GM19023 (cell line): ENCODE data around the gene POU5F1.

Experiments
- ATAC-seq: cut with Tn5 transposase; IDR thresholded peaks from one replicate; pipeline ENCODE4 v1.9.1; 2021; ENCODE audit warnings: mild to moderate bottlenecking, moderate library complexity; ENCODE audit not compliant: unreplicated experiment

Gene POU5F1

DNA sequence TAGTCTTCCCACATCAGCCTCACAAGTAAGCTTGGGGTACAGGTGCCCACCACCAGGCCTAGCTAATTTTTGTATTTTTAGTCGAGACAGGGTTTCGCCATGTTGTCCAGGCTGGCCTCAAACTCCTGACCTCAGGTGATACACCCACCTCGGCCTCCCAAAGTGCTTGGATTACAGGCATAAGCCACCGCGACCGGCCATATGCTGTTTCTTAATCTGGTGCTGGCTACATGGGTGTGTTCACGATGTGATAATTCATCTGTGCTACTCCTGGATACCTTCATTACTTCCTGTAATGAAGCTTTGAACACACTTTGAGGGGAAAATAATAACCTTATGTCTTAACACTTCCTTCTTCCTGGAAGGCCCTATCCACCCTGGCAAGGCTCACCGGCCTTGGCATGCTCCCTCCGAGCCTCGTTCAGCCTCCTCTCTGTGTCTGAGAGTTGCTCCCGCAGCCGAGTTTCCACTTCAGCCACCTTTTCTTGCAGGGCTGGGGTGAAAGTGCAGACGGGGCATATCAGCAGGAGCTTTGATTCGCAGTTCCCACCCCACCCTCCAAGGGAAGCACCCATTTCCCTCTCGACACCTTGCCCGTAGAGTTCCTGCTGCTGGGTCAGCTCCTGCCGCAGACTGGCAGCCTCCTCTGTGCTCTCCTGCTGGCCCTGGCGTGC lies 26.0 kb downstream of the POU5F1 start:
- ATAC-seq = no peak

DNA sequence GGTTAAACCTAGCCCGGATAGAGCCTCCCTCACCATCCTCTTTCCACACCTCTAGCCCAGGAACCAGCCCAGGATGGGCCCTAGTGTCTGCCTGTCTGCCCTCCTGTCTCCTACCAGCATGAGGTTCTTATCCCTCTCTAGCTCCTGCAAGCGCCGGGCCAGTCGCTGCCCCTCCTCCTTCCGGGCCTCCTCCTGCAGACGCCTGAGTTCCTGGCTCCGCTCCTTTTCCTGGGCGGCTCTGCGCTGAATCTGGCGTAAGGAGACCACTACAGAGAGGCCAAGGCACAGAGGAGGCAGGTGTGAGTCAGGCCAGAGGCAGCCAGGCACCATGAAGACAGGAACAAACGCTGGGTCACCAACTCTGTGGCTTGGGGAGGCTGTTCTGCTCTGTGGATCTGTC lies 27.3 kb downstream of the POU5F1 start:
- no peak for ATAC-seq

DNA sequence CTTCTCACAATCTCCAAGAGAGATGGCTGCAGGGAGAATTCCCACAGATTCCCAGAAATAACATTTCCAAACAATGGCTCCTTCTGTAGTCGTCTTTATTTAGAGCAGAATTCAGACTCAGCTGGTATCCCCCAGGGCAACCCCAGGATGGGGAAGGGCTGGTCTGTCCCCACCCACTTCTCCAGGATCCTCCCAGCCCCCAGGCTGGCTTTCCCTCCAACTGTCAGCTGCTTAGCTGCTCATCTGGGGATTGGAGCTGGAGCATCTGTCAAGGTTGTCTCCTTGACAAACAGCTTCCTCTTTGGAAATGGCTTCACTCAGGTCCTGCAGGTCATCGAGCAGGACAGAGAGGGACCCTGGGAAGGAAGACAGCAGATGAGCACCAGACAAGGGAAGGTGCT lies 28.1 kb downstream of the POU5F1 start:
- no peak for ATAC-seq

DNA sequence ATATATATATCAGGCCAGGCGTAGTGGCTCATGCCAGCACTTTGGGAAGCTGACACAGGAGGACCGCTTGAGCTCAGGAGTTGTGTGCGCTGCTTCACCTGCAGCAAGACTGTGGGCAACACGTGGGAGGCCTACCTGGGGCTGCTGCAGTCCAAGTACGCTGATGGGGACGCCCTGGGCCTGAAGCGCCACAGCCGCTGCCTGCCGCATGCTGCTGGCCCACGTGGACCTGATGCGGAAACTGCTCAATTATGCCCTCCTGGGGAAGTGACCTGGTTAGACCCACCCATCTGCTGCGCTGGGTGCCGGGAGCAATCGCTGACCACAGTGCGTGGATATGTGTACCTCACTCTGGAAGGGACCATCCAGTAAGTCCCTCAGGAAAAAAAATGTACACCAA lies 29.8 kb downstream of the POU5F1 start:
- no peak for ATAC-seq

DNA sequence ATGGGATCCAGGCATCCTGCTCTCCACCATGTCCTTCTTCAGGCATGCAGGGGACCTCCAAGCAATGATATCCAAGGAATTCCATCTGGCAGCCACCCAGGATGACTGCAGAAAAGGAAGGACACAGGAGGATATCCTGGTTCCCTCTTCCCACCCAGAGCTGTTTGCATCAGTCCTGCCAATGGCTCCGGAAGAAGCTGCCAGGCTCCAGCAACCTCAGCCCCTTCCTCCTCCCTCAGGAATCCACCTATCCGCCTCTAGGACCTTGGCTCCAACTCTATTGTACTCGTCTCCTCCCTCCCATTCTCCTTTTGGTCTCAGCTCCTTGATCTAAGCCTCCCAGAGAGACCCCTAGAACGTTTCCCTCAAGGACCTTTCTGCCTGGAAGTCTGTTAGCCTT lies 30.9 kb downstream of the POU5F1 start:
- ATAC-seq = no peak

DNA sequence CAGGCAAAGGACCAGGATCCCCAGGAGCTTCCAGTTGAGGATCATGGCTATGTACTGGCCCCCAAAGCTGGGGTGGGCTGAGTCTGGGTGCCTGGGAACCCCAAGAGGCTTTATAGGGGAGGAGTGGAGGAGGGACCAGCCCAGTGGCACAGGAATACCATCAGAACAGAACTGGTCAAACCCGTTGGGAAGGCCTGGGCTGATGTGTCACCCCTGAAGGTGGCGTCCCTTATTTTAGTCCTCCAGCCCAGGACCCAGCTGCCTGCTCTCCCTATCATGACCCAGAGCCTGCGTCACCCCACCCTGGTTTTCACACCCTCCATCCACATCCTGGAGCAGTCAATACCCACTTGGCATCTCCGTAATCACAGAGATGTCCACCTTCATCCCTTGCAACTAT lies 31.5 kb downstream of the POU5F1 start, which contains the start of gene PSORS1C2:
Gene PSORS1C2, minus strand, starts transcription at position 85 of the 400 bp plus-strand sequence. Its CDS starts 40 bp downstream, at position 45.
- no peak for ATAC-seq

DNA sequence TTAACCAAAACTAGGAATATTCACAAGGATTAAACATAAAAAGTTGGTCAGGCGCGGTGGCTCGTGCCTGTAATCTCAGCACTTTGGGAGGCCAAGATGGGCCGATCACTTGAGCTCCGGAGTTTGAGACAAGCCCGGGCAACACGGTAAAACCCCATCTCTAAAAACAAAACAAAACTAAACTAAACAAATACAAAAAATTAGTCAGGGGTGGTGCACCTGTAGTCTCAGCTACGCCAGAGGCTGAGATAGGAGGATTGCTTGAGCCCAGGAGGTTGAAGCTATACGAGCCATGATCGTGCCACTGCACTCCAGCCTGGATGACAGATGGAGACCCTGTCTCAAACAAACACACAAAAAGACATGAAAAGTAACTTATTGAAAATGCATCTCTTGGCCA lies 34.8 kb downstream of the POU5F1 start:
- ATAC-seq = no peak

DNA sequence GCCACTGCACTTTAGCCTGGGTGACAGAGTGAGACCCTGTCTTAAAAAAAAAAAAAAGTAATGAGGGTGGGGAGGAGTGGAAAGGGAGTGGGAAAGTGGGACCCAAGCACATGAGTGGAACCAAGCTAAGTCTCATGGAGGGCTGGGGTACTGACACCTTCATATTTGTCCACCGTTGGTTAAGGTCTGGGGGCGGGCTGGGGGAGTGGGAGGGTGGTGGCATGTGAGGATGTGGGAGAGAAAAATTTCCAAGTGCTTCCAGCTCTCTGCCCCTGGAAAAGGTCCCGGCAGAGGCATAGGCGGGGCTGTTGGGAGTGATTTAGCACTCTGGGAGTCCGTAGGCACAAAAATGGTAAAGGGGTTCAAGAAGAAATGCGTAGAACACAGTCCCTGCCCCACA lies 37.7 kb downstream of the POU5F1 start:
- ATAC-seq = no peak

DNA sequence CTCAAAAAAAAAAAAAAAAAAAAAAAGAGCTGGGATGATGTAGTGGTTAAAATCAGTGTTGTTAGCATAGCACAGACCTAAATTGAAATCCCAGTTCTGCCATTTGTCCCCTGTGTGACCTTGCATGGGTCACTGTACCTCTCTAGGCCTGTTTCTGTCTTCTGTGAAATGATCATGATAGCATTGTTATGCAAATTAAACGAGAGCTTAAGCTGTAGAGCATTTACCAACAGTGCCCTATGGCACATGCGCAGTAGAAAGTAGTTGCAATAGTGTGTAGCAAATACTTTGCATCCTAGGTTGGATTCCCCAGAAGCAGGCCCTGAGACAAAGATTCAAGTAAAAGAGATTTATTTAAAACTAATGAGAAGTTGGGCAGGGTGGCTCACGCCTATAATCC lies 38.9 kb downstream of the POU5F1 start:
- ATAC-seq = no peak

DNA sequence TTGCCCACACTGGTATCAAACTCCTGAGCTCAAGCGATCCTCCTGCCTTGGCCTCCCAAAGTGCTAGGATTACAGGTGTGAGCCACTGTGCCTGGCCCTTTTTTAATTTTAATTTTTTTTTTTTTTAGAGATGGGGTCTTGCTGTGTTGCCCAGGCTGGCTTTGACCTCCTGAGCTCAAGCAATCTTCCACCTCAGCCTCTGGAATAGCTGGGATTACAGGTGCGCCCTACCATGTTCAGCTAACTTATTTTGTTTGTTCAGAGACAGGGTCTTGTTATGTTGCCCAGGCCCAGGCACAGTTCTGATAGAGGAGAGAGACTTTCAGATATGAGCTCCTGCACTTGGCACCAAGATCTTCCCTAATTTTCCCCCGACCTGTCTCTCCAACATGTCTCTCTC lies 39.7 kb downstream of the POU5F1 start:
- ATAC-seq = no peak

DNA sequence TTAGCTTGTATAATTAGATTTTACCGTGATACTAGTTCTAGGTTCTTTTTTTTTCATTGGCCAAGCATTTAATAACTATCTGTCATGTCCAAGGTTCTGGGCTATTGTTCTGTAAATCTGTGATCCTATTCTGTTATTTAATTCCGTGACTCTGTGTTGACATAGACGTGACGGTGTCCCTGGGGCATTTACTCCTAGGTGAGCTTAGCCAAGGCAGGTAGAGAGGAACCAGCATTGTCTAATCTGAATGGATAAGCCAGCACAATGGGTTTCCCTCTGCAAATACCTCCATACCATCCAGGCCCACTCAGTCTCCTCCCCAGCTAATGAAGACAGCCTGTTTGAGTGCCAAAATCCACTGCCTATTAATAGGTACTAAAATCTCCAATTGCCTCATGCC lies 41.4 kb downstream of the POU5F1 start:
- no peak for ATAC-seq

DNA sequence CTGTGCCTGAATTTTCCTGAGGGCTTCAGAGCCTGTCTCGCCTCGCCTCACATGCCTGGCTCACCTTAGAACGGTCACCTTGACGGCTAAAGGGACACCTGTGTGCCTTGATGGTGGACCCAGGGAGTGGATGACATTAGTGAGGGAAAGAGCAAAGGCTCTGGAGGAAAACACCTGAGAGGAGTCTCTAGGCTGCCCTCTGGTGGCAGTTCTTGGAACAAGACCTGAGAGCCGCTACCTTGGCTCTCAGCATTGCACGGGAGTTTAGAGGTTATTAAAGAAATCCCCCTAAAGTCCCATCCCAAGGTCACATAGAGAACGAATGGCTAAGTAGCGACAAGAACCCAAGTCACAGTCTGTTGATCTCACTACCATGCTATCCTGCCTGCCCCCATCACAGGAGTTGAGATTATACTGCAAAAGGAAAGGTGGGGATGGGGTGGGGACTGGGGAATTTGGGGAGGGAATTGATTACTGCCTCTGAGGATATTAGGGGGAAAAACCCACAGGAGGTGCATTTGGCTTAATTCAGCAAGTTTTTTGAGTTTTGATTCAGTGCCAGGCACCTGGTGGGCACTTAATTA lies 42.3 kb downstream of the POU5F1 start:
- no peak for ATAC-seq

DNA sequence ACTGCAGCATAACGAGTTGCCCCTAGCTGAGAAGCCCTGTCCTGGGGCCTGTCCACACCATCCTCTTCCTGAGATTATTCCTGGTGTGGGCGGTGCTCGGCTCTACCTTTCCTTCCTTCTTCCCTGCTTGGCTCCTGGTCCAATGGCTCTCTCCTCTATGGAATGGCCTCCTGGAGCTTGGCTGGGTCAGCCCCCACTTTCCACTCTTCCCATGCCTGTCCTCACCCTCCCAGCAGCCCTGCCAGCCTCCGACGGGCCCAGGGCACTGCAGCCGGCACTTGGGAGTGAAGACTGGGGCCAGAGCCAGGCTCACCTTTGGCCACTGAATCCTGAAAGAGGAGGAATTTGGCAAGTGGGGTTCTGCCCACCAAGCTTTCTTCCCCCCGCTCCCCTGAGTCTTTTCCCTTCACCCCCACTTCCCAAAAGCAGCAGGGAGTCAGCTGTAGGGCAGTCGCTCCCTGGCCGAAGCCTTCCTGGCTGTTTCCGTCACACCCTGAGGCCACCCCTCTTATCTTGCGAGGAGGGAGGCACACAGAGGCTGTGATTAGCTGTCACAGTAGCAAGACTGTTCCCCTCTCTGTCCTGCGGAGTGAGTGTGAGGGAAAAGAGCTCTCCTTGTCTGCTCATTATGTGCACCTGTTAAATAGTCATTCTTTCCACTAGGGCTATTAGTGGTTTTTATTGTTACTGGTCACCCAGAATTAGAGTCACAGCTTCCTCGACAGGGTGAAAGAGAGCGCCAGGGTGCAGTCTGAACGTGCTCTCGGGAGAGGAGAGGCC lies 43.9 kb downstream of the POU5F1 start:
- no peak for ATAC-seq

DNA sequence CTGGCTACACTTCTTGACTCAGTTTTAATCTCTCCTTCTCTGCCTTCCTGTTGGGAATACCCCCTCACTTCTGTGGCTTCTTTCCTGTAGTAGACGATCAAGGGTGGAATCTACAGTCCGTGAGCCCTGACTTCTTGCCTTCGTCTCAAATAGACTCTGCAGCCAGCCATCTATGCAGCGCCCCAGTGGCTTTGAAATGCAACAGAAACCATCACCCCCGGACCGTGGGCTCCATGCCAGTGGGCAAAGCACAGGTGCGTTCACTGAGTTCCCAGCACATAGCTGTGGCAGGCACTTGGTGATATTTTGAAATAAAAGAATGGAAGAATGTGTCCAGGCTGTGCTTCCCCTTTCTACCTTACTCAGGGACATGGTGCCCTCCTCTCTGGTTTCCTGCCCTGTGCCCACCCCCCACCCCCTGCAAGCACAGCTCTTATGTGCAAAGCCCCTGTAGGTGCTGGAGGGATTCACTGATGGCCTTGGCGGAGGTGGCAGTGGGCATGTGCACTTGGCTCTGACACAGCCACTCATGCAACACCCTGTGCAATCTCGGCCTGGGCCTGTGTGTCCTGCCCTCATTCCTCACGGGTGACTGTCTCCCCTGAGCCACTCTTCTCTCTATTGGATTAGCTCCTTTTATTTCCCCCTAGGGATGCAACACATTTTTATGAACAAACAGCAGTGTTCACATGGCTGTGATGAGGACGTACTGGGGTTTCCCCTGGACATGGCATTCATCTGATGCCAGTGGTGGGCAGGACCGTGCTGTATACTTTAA lies 44.7 kb downstream of the POU5F1 start:
- ATAC-seq = no peak

DNA sequence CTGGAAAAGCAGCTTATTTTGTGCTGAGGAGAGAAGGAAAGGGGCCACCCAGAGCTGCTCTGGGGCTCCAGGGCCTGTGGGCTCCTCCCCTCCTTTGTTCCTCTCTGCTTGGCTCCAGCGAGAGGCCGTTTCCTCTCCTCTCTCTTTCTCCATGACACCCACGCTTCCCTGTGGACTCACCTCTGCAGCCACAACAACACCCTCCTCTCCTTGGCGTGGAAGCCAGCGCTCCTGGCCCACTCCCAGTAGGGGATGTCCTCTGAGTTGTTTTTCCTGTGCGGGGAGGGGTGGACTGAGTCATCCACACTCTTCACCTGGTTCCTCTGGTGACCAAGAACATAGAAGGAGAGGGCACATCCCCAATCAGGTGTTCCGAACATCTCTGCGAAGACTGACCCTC lies 45.3 kb downstream of the POU5F1 start:
- ATAC-seq = no peak

DNA sequence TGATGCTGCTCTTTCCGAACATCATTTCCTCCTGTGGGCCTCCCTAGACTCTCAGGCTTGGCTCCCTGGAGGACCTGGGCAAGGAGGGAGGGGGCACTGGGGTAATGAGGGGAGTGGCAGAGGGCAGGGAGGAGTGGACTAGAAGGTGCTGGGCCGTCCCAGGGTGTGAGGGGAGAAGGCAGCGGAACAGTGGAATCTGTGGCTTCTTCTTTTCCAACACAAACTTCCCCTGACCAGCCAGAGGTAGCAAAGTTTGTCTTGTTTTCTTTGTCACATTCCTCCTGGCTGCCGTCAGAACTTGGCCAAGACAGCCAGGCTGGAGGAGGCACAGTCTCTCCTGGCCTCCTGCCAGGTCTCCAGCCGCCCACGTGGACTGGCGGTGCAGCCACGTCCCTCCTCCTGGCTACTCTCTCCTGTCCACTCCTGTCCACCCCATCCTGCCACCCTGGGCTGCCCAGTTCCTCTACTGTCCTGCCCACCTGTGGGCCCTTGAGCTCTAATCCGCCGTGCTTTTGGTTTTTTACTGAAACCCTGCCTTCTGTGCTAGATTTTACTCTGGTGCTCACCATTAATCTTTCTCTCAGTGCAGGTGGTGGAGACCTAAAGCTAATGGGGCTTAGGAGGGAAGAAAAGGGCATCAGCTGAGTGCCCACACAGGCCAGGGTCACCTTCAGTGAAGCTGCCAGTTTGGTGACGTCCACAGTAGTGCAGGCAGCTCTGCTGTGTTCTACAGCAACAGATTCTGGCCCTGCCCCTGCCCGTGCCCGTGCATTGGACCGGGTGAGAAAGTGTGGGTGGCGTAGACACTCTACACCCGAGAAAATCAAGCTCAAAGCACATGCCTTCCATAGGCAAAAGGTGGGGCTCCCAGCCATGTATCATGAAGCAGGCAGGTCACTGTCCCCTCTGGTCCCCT lies 47.4 kb downstream of the POU5F1 start:
- no peak for ATAC-seq

DNA sequence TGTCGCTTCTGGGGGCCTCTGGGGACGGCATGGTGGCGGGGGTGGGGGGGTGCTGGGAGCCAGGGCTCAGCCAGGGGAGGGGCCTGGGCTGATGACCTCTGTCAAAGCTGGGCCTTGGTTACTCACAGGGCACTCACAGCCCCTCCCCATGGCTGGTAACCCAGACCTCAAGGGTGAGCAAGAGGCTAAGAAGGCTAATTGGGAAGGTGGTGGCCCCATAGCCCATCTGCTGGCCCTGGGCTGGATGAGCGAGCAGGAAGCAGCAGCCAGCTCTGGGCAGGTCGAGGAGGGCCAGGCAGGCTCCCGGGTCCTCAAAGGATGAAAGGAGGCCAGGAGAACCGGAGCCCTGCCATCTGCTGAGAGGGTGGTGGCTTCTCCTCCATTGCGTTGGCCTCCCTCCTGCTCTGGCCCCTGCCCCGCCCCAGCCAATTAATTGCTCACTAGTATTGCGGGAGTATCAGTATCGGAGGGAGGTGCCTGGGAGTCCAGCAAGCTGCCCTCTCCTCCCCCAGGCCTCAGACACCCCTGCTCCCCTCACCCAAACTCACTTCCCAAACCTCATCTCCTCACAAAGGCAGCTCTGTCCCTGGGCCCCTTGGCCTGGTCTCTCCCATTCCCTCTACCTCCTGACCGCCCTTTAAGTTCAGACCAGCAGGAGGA lies 49.2 kb downstream of the POU5F1 start:
- no peak for ATAC-seq

DNA sequence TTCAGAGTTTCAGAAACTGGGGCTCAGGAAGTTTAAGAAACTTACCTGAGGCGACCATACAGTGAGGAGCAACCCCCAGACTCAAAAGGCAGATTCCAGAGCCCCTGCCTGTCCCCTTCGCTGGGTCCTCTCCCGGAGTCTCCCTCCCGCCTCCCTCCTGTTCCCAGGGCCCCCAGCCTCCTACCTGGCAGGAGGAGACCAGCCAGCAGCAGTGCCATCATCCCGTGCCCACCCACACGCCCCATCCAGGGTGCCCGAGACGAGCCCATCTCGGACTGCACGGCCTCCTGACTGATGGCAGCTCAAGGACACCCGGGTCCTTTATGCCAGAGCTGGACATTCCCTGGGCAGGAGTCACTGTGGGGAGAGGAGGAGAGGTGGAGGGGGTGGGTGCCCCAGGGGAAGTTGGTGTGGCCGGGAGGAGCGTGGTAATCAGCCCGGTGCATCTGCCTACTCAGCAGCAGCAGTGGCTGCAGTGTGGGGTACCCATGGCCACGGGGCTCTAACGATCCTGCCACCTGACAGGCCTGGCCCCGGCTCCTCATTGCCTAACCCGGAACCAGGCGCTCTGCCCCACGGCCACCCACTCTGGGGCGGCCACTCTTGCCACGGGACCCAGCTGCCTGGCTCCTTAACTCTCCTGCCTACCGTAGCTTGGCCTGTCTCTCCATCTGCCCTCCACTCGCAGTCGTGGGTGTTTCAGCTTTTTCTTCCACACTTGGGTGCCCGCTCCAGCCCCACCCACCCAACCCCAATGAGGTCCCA lies 50.1 kb downstream of the POU5F1 start, which contains the start of gene CDSN:
Gene CDSN, minus strand, starts transcription at position 296 of the 765 bp plus-strand sequence. Its CDS starts 27 bp downstream, at position 269.
- ATAC-seq = no peak

DNA sequence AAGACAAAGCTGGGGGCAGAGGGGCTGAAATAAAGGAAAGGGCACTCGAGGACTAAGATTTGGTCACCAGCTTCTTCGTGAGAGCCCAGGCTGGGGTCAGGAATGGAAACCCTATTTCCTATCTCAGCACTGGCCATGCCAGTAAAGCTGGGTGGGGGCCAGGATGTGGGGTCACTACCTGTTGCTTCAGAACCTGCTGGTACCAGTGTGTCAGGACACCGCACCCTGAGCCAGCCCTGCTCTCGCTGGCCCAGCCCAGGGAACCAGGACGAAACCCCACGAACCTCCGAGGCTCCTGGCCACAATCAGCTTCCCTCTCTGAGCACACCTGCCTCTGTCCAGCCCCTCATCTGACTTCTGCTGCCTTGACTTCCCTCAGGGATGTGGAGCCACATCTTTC lies 52.3 kb downstream of the POU5F1 start:
- no peak for ATAC-seq
